HG03103 (cell line): Measurements from ENCODE around the gene DVL3.

Source experiments
- ATAC-seq: cut with Tn5 transposase; IDR thresholded peaks from one replicate; pipeline ENCODE4 v1.9.1; 2021; ENCODE audit warnings: low read depth; ENCODE audit not compliant: unreplicated experiment

Gene DVL3

GRCh38 chr3:184175981-184176376 is 20.8 kb downstream of the DVL3 start:
- no peak for ATAC-seq

- no peak for ATAC-seq
These were observed 21.5 kb downstream of the DVL3 start for GRCh38 chr3:184176377-184177330.

- ATAC-seq, result no peak
These were observed 22.2 kb downstream of the DVL3 start for GRCh38 chr3:184177331-184177731.

- ATAC-seq, result no peak
These were observed 22.7 kb downstream of the DVL3 start for GRCh38 chr3:184177767-184178306.

- ATAC-seq, result no peak
These were observed 23.5 kb downstream of the DVL3 start for GRCh38 chr3:184178521-184179138.

- no peak for ATAC-seq
These were observed 25.0 kb downstream of the DVL3 start for GRCh38 chr3:184180165-184180564.

GRCh38 chr3:184181596-184181995 is 26.4 kb downstream of the DVL3 start:
- ATAC-seq, result no peak

- ATAC-seq, result no peak
These were observed 28.5 kb downstream of the DVL3 start for GRCh38 chr3:184183679-184184078.

- ATAC-seq, result no peak
These were observed 29.5 kb downstream of the DVL3 start for GRCh38 chr3:184184546-184185230.

GRCh38 chr3:184185461-184186183 is 30.4 kb downstream of the DVL3 start:
- peak; percentile 93 for ATAC-seq

- ATAC-seq, result no peak
These were observed 31.2 kb downstream of the DVL3 start, which contains the start of gene ABCF3 for GRCh38 chr3:184186184-184186901. ABCF3 (plus strand) TSS chr3:184186199; CDS start chr3:184186208, 9 bp downstream.

- no peak for ATAC-seq
These were observed 31.7 kb downstream of the DVL3 start for GRCh38 chr3:184186902-184187207.

- no peak for ATAC-seq
These were observed 32.9 kb downstream of the DVL3 start for GRCh38 chr3:184188080-184188479.

GRCh38 chr3:184189421-184189820 is 34.2 kb downstream of the DVL3 start:
- ATAC-seq, result no peak

- ATAC-seq, result no peak
These were observed 37.7 kb downstream of the DVL3 start for GRCh38 chr3:184192889-184193288.

- no peak for ATAC-seq
These were observed 38.9 kb downstream of the DVL3 start for GRCh38 chr3:184193991-184194539.

- no peak for ATAC-seq
These were observed 41.4 kb downstream of the DVL3 start for GRCh38 chr3:184196536-184196935.

- no peak for ATAC-seq
These were observed 43.3 kb downstream of the DVL3 start for GRCh38 chr3:184198509-184198908.

- no peak for ATAC-seq
These were observed 45.6 kb downstream of the DVL3 start for GRCh38 chr3:184200825-184201224.
